Measurements from ENCODE around the gene TMEM175. TPM values are rescaled to one million over a fixed set of nuclear protein-coding genes. Genes with fewer than 3 reads are reported as not detected.
"Not testable (repeated sequence)": the region's sequence is repeated elsewhere in the genome, so short reads cannot be mapped to it uniquely, and the experiment has no call there.

Gene TMEM175
- total RNA-seq, 1 donor from 2014 or later: 62.7 TPM

GRCh38 chr4:915041-915474 is 17.2 kb upstream of the TMEM175 start:
- peaks cover 29% of the 10 kb centered on the region for H3K4me1 Mint-ChIP-seq (ENCODE audit: low read depth, unreplicated experiment)
- no peak overlapping the region for H3K4me3 Mint-ChIP-seq (ENCODE audit: unreplicated experiment)
- peaks cover 3% of the 10 kb centered on the region for H3K27me3 Mint-ChIP-seq (ENCODE audit: unreplicated experiment)
- peaks cover 16% of the 10 kb centered on the region for H3K36me3 Mint-ChIP-seq (ENCODE audit: unreplicated experiment)
- peaks cover 7% of the 10 kb centered on the region for H3K9me3 Mint-ChIP-seq (ENCODE audit: unreplicated experiment)
- DNase-seq: peak; percentile 8
- H3K27ac Mint-ChIP-seq (ENCODE audit: unreplicated experiment): peak overlapping the region; percentile 13
- TF ChIP-seq CTCF (IDR thresholded peaks at IDR 0.05; ENCODE audit: partially characterized antibody, unreplicated experiment): no peak

DNA sequence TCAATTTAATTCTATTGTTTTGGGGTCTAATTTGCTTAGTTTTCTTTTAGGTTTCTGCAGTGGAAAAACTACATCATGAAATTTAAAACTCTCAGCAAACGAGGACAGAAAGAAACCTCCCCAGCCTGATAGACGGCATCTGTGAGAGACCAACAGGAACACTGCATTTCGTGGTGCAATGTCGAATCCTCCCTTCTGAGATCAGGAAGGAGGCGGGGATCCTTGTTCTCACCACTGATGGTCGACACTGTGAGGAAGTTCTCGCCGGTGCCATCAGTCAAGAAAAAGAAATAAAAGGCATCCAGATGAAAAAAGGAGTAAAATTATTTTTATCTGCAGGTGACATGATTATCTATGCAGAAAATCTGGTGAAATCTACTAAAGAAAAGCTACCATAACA is 16.7 kb upstream of the TMEM175 start:
- DNase-seq: no peak
- no peak overlapping the region for H3K27ac Mint-ChIP-seq (ENCODE audit: unreplicated experiment)
- peaks cover 3% of the 10 kb centered on the region for H3K27me3 Mint-ChIP-seq (ENCODE audit: unreplicated experiment)
- peaks cover 7% of the 10 kb centered on the region for H3K9me3 Mint-ChIP-seq (ENCODE audit: unreplicated experiment)
- no peak overlapping the region for H3K4me3 Mint-ChIP-seq (ENCODE audit: unreplicated experiment)
- peaks cover 16% of the 10 kb centered on the region for H3K36me3 Mint-ChIP-seq (ENCODE audit: unreplicated experiment)
- TF ChIP-seq CTCF (IDR thresholded peaks at IDR 0.05; ENCODE audit: partially characterized antibody, unreplicated experiment): no peak
- H3K4me1 Mint-ChIP-seq (ENCODE audit: low read depth, unreplicated experiment): peaks cover 29% of the 10 kb centered on the region

GRCh38 chr4:917466-917865 is 14.8 kb upstream of the TMEM175 start:
- no peak for TF ChIP-seq CTCF (IDR thresholded peaks at IDR 0.05; ENCODE audit: partially characterized antibody, unreplicated experiment)
- Mint-ChIP-seq H3K27me3 (ENCODE audit: unreplicated experiment) (peaks cover 2% of the 10 kb centered on the region), H3K36me3 (ENCODE audit: unreplicated experiment) (peaks cover 16% of the 10 kb centered on the region), H3K9me3 (ENCODE audit: unreplicated experiment) (peaks cover 7% of the 10 kb centered on the region), H3K4me1 (ENCODE audit: low read depth, unreplicated experiment) (peaks cover 20% of the 10 kb centered on the region), H3K27ac (ENCODE audit: unreplicated experiment) (no peak overlapping the region), H3K4me3 (ENCODE audit: unreplicated experiment) (no peak overlapping the region)
- DNase-seq: no peak

- TF ChIP-seq CTCF (IDR thresholded peaks at IDR 0.05; ENCODE audit: partially characterized antibody, unreplicated experiment): no peak
- Mint-ChIP-seq H3K9me3 (ENCODE audit: unreplicated experiment) (peaks cover 5% of the 10 kb centered on the region), H3K4me3 (ENCODE audit: unreplicated experiment) (no peak overlapping the region), H3K27me3 (ENCODE audit: unreplicated experiment) (peaks cover 2% of the 10 kb centered on the region), H3K4me1 (ENCODE audit: low read depth, unreplicated experiment) (peaks cover 15% of the 10 kb centered on the region), H3K36me3 (ENCODE audit: unreplicated experiment) (peaks cover 16% of the 10 kb centered on the region), H3K27ac (ENCODE audit: unreplicated experiment) (peak overlapping the region; percentile 3)
- DNase-seq: no peak
These were observed 14.3 kb upstream of the TMEM175 start for GRCh38 chr4:917992-918391.

DNA sequence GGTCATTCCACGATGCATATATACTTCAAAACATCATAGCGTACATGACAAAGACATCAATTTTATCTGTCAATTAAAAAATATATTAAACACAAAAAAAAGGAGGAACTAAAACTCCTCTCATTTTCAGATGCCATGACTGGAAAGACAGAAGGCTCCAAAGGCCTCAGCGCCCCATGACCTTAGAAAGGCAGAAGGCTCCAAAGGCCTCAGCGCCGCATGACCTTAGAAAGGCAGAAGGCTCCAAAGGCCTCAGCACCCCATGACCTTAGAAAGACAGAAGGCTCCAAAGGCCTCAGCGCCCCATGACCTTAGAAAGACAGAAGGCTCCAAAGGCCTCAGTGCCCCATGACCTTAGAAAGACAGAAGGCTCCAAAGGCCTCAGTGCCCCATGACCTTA is 13.7 kb upstream of the TMEM175 start:
- H3K27me3 Mint-ChIP-seq (ENCODE audit: unreplicated experiment); DNase-seq; H3K27ac Mint-ChIP-seq (ENCODE audit: unreplicated experiment); H3K4me3 Mint-ChIP-seq (ENCODE audit: unreplicated experiment); H3K9me3 Mint-ChIP-seq (ENCODE audit: unreplicated experiment); H3K4me1 Mint-ChIP-seq (ENCODE audit: low read depth, unreplicated experiment): not testable (repeated sequence)
- peaks cover 16% of the 10 kb centered on the region for H3K36me3 Mint-ChIP-seq (ENCODE audit: unreplicated experiment)

DNA sequence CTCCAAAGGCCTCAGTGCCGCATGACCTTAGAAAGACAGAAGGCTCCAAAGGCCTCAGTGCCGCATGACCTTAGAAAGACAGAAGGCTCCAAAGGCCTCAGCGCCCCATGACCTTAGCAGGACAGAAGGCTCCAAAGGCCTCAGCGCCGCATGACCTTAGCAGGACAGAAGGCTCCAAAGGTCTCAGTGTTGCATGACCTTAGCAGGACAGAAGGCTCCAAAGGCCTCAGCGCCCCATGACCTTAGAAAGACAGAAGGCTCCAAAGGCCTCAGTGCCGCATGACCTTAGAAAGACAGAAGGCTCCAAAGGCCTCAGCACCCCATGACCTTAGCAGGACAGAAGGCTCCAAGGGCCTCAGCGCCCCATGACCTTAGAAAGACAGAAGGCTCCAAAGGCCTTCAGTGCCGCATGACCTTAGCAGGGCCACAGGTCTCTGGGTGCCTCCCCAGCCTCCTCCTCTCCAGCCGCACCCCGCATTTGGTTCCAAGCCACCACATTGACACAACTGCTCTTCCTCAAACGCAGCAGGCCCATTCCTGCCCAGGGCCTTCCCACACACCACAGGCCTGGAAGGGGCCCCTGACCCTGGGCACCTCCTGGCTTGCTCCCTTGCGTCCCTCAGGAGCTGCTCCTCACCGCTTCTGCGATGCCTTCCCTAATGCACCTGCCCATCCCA is 13.1 kb upstream of the TMEM175 start:
- H3K4me3 Mint-ChIP-seq (ENCODE audit: unreplicated experiment); H3K27me3 Mint-ChIP-seq (ENCODE audit: unreplicated experiment); H3K27ac Mint-ChIP-seq (ENCODE audit: unreplicated experiment); H3K9me3 Mint-ChIP-seq (ENCODE audit: unreplicated experiment); DNase-seq: not testable (repeated sequence)
- peaks cover 16% of the 10 kb centered on the region for H3K36me3 Mint-ChIP-seq (ENCODE audit: unreplicated experiment)
- H3K4me1 Mint-ChIP-seq (ENCODE audit: low read depth, unreplicated experiment): peaks cover 11% of the 10 kb centered on the region
